Activated CD8-positive, alpha-beta memory T cell treated with anti-CD3 and anti-CD28 coated beads, Interleukin-2, amount 50 U/mL, for 24 hours (primary cell): ENCODE results near the gene SPACA6.
A peak's percentile ranks its signal among the peaks of the same experiment; 100 is the strongest.
"Not testable (repeated sequence)": the region's sequence is repeated elsewhere in the genome, so short reads cannot be mapped to it uniquely, and the experiment has no call there.

ENCODE experiments used
- DNase-seq: peaks from one replicate; pipeline ENCODE4 v3.0.0-alpha.2; 2020; ENCODE audit errors: extremely low read depth

SPACA6 gene

GRCh38 chr19:51693260-51693659 is at the start of gene SPACA6:
SPACA6 (plus strand) TSS chr19:51693330; CDS start chr19:51693527, 197 bp downstream.
- DNase-seq: no peak

- no peak for DNase-seq
These were observed 48.4 kb upstream of the SPACA6 start for GRCh38 chr19:51644636-51645271.

GRCh38 chr19:51646730-51647129 is 46.4 kb upstream of the SPACA6 start, which contains the start of gene SIGLEC14:
SIGLEC14 (minus strand) TSS chr19:51646825; CDS start chr19:51646759, 66 bp downstream.
- DNase-seq: not testable (repeated sequence)

GRCh38 chr19:51647318-51647717 is 45.8 kb upstream of the SPACA6 start:
- DNase-seq: no peak

GRCh38 chr19:51651216-51651846 is 41.8 kb upstream of the SPACA6 start:
- no peak for DNase-seq

- no peak for DNase-seq
These were observed 40.9 kb upstream of the SPACA6 start for GRCh38 chr19:51652266-51652665.

- no peak for DNase-seq
These were observed 40.0 kb upstream of the SPACA6 start for GRCh38 chr19:51653162-51653561.

- DNase-seq: no peak
These were observed 38.3 kb upstream of the SPACA6 start for GRCh38 chr19:51654783-51655182.

- DNase-seq: peak; percentile 14
These were observed 32.0 kb upstream of the SPACA6 start for GRCh38 chr19:51660975-51661600.

GRCh38 chr19:51663650-51664049 is 29.5 kb upstream of the SPACA6 start:
- DNase-seq: no peak

- DNase-seq: no peak
These were observed 29.0 kb upstream of the SPACA6 start for GRCh38 chr19:51664131-51664530.

GRCh38 chr19:51664997-51665396 is 28.1 kb upstream of the SPACA6 start:
- DNase-seq: no peak

- DNase-seq: no peak
These were observed 24.9 kb upstream of the SPACA6 start for GRCh38 chr19:51668216-51668615.

GRCh38 chr19:51675911-51676565 is 17.1 kb upstream of the SPACA6 start:
- not testable (repeated sequence) for DNase-seq

GRCh38 chr19:51676566-51677083 is 16.5 kb upstream of the SPACA6 start:
- no peak for DNase-seq

GRCh38 chr19:51680474-51680873 is 12.7 kb upstream of the SPACA6 start:
- DNase-seq: no peak

GRCh38 chr19:51681286-51681941 is 11.7 kb upstream of the SPACA6 start:
- DNase-seq: no peak

GRCh38 chr19:51686171-51686570 is 7.0 kb upstream of the SPACA6 start:
- no peak for DNase-seq

- DNase-seq: no peak
These were observed 5.1 kb upstream of the SPACA6 start for GRCh38 chr19:51687791-51688670.

- DNase-seq: no peak
These were observed 4.2 kb upstream of the SPACA6 start for GRCh38 chr19:51688671-51689571.
